Gastrocnemius medialis (tissue), 4 donors: ENCODE measurements around the gene C10orf90.

Source experiments
- CTCF ChIP-seq, 5 experiments: fragments of 450-650 bp in 3 of 5; fragments of 200-600 bp in 2 of 5; sonication (generic) in 2 of 5; IDR thresholded peaks in 4 of 5; conservative IDR thresholded peaks in 1 of 5; 1 replicate in 4 of 5; 2 replicates in 1 of 5; pipeline ENCODE4 v1.5.1; 2016 to 2019; ENCODE audit warnings: antibody characterized with exemption in 5 of 5, mild to moderate bottlenecking in 3 of 5, moderate library complexity in 3 of 5
- POLR2A ChIP-seq, 2 donors: fragments of 450-650 bp; IDR thresholded peaks; one replicate each; pipeline ENCODE4 v1.6.1; 2017; ENCODE audit warnings: antibody characterized with exemption in 2 of 2, mild to moderate bottlenecking in 2 of 2, moderate library complexity in 2 of 2

DNA sequence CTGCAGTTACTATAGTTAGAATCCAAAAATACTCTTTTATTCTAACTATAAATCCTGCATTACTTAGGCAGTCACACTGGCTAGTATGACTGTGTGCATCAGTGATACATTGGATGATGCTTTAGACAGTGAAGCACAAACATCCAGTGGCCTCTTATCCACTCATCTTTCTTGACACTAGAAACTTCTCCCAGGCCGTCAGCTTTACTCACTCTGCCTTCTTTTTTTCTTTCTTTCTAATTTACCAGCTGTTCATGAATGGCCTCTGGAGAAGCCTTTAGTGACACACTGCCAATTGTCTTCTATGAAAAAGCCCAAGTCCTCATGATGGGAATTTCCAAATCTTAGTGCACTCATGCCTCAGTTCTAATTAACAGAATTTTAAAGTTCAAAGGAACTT is 26.2 kb upstream of the C10orf90 start:
- TF ChIP-seq CTCF (IDR thresholded peaks at IDR 0.05 in 4 of 5, conservative IDR thresholded peaks at IDR 0.05 in 1 of 5), result no peak
- no peak for TF ChIP-seq POLR2A (IDR thresholded peaks at IDR 0.05)
